ENCODE data around the gene CAPG. TPM values are rescaled to one million over a fixed set of nuclear protein-coding genes. Genes with fewer than 3 reads are reported as not detected.

CAPG gene
- total and polyA plus RNA-seq, 2 of the 4 experiments (the other 2 are of a cell fraction), result 79.9 to 98.3 TPM

DNA sequence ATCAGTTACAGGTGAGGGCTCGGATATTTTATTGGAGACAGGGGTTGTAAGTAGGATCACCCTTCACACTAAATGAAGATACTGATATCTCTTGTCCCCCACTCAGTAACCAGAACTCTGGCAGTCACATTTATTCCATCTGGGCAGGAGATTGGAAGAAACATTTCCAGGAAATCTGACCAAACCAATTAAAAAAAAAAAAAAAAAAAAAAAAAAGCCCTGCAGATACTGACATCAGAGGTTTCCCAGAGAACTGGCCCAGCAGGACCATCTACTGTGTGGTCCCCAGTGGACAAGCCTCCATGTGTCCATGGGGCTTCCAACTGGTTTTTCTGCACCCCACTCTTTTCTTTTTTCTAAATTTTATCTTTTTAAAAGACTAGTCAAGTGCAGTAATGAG is 49.6 kb upstream of the CAPG start:
- no peak overlapping the region for H3K18ac ChIP-seq (ENCODE audit: low read depth, low read length)
- H3K23ac ChIP-seq (ENCODE audit: low read depth, low read length), result no peak overlapping the region
- no peak overlapping the region for H2AFZ ChIP-seq (replicated peaks; ENCODE audit: low read length, poor library complexity)
- H2AK9ac ChIP-seq (replicated peaks; ENCODE audit: low read depth, low read length, poor library complexity), result no peak overlapping the region
- H3K56ac ChIP-seq (ENCODE audit: extremely low read depth, insufficient read depth, low read length), result no peak overlapping the region
- no peak overlapping the region for H2BK20ac ChIP-seq (ENCODE audit: low read depth, low read length)
- BruUV-seq (replicated peaks), result no TSS peak
- WGBS, 2 experiments (ENCODE audit: extremely low coverage in 2 of 2, insufficient read length in 1 of 2), result no CpG with 5 or more reads among the region's 1 CpG
- H3K9ac ChIP-seq (ENCODE audit: low read depth, low read length), result no peak overlapping the region
- H2BK15ac ChIP-seq (ENCODE audit: low read depth, low read length), result no peak overlapping the region
- H4K8ac ChIP-seq (ENCODE audit: low read depth in 2 of 2, low read length in 2 of 2), result no peak overlapping the region
- H3K36me3 ChIP-seq (ENCODE audit: control insufficient read depth, insufficient read depth, low read length), result no peaks in the 10 kb centered on the region
- no peak for ATAC-seq (ENCODE audit: low read depth)
- no peak overlapping the region for H3K14ac ChIP-seq (replicated peaks; ENCODE audit: low read depth, low read length)
- 0 out of 2 replicates have a peak, but pooled peaks cover 3% of the 10 kb centered on the region for H3K27me3 ChIP-seq (ENCODE audit: control insufficient read depth, insufficient read depth, low read length)
- no peaks in the 10 kb centered on the region for H3K9me3 ChIP-seq (ENCODE audit: control insufficient read depth, insufficient read depth, low read length)
- H4K5ac ChIP-seq (ENCODE audit: low read depth, low read length), result no peak overlapping the region
- no peak overlapping the region for H3K4me2 ChIP-seq (ENCODE audit: low read depth, low read length)
- H4K91ac ChIP-seq (ENCODE audit: insufficient read depth, low read depth, low read length), result no peak overlapping the region
- no peaks in the 10 kb centered on the region for H3K9me1 ChIP-seq (ENCODE audit: insufficient read depth, low read length)
- no peak overlapping the region for H3K4ac ChIP-seq (ENCODE audit: low read depth, low read length)
- dilution Hi-C loops (cut with HindIII; ENCODE audit: low sequenced_read_pairs, unreplicated experiment), result no loop called here
- no peaks in the 10 kb centered on the region for H3K79me1 ChIP-seq (ENCODE audit: low read depth in 1 of 2, low read length in 2 of 2)
- CTCF ChIA-PET, result no interaction called here
- in situ Hi-C loops (cut with MboI; ENCODE audit: low sequenced_read_pairs), result no loop called here
- TF ChIP-seq FOS (IDR thresholded peaks at IDR 0.05; ENCODE audit: low read depth, low read length) (no peak), RCOR1 (IDR thresholded peaks at IDR 0.05; ENCODE audit: insufficient replicate concordance, low read length) (no peak), NFE2L2 (IDR thresholded peaks at IDR 0.05; ENCODE audit: low read depth, low read length) (no peak)
- TF ChIP-seq, protein P1, sequence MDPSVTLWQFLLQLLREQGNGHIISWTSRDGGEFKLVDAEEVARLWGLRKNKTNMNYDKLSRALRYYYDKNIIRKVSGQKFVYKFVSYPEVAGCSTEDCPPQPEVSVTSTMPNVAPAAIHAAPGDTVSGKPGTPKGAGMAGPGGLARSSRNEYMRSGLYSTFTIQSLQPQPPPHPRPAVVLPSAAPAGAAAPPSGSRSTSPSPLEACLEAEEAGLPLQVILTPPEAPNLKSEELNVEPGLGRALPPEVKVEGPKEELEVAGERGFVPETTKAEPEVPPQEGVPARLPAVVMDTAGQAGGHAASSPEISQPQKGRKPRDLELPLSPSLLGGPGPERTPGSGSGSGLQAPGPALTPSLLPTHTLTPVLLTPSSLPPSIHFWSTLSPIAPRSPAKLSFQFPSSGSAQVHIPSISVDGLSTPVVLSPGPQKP (IDR thresholded peaks at IDR 0.05; ENCODE audit: borderline replicate concordance, low read depth, low read length), result no peak
- no peak overlapping the region for H3K4me3 ChIP-seq (ENCODE audit: insufficient read depth, low read depth, low read length)
- intact Hi-C loops (cut with micrococcal nuclease), result no loop called here
- H2BK5ac ChIP-seq (ENCODE audit: low read depth, low read length, poor library complexity, severe bottlenecking), result no peak overlapping the region
- H2BK120ac ChIP-seq (ENCODE audit: low read depth, low read length), result no peak overlapping the region
- no peaks in the 10 kb centered on the region; the same call in 1 of the 2 replicates for H3K4me1 ChIP-seq (ENCODE audit: control insufficient read depth, insufficient read depth, low read length)
- DNase-seq, result no peak
- no peak overlapping the region for H2AK5ac ChIP-seq (ENCODE audit: low read depth, low read length)
- no peaks in the 10 kb centered on the region for H4K20me1 ChIP-seq (ENCODE audit: insufficient read depth, low read length)
- POLR2A ChIA-PET (ENCODE audit: unreplicated experiment), result no interaction called here
- H3K27ac ChIP-seq (ENCODE audit: insufficient read depth, low read length), result no peak overlapping the region

Measured in IMR-90 (cell line).